H9 (cell line): ENCODE measurements around the gene CLDN34. TPM values are rescaled to one million over a fixed set of nuclear protein-coding genes. Genes with fewer than 3 reads are reported as not detected.

Experiments
- DNase-seq: peaks from one replicate; pipeline ENCODE4 v3.0.0-alpha.2; 2017
- H2AFZ ChIP-seq: one replicate; pipeline ENCODE4 v1.6.1; 2013; ENCODE audit warnings: mild to moderate bottlenecking, low read length, control low read depth, moderate library complexity
- H2AK5ac ChIP-seq: 2 replicates; pipeline ENCODE4 v1.6.1; 2013; ENCODE audit warnings: low read length, control low read depth, mixed read lengths; ENCODE audit not compliant: insufficient read length
- H2BK120ac ChIP-seq: one replicate; pipeline ENCODE4 v1.6.1; 2013; ENCODE audit warnings: low read depth, mild to moderate bottlenecking, low read length, control low read depth, inconsistent platforms; ENCODE audit not compliant: poor library complexity, severe bottlenecking
- H2BK12ac ChIP-seq: 2 replicates; pipeline ENCODE4 v1.6.1; 2013; ENCODE audit warnings: low read length, control low read depth, mixed read lengths, low read depth; ENCODE audit not compliant: insufficient read length
- H2BK15ac ChIP-seq: 2 replicates; pipeline ENCODE4 v1.6.1; 2013; ENCODE audit warnings: low read depth, low read length, control low read depth
- H2BK20ac ChIP-seq: one replicate; pipeline ENCODE4 v1.6.1; 2013; ENCODE audit warnings: low read depth, mild to moderate bottlenecking, low read length, control low read depth, inconsistent platforms; ENCODE audit not compliant: poor library complexity, severe bottlenecking
- H2BK5ac ChIP-seq: 2 replicates; pipeline ENCODE4 v1.6.1; 2013; ENCODE audit warnings: low read length, control low read depth, mixed read lengths; ENCODE audit not compliant: insufficient read length
- H3K14ac ChIP-seq: 2 replicates; pipeline ENCODE4 v1.6.1; 2013; ENCODE audit warnings: low read length, control low read depth; ENCODE audit not compliant: insufficient read depth
- H3K18ac ChIP-seq: 2 replicates; pipeline ENCODE4 v1.6.1; 2013; ENCODE audit warnings: low read depth, mild to moderate bottlenecking, mixed read lengths, low read length, control low read depth; ENCODE audit not compliant: insufficient read length
- H3K23ac ChIP-seq: 2 replicates; pipeline ENCODE4 v1.6.1; 2013; ENCODE audit warnings: low read length, control low read depth, mixed read lengths, low read depth; ENCODE audit not compliant: insufficient read length
- H3K23me2 ChIP-seq: 2 replicates; pipeline ENCODE4 v1.6.1; 2013; ENCODE audit warnings: low read depth, mild to moderate bottlenecking, mixed read lengths, low read length, control low read depth; ENCODE audit not compliant: insufficient read length, poor library complexity, severe bottlenecking
- H3K27ac ChIP-seq: 2 replicates; pipeline ENCODE4 v1.5.1; 2013; ENCODE audit warnings: low read length, control low read depth, mixed read lengths, low read depth; ENCODE audit not compliant: insufficient read length
- H3K27me3 ChIP-seq: 2 replicates; pipeline ENCODE4 v1.6.1; 2013; ENCODE audit warnings: low read length, control low read depth, inconsistent platforms; ENCODE audit not compliant: insufficient read depth
- H3K4ac ChIP-seq: 2 replicates; pipeline ENCODE4 v1.6.1; 2013; ENCODE audit warnings: low read depth, mild to moderate bottlenecking, control low read depth, inconsistent platforms, low read length, moderate library complexity
- H3K4me1 ChIP-seq: 2 replicates; pipeline ENCODE4 v1.6.1; 2013; ENCODE audit warnings: low read length, control low read depth, inconsistent platforms; ENCODE audit not compliant: insufficient read depth
- H3K4me2 ChIP-seq: 2 replicates; pipeline ENCODE4 v1.6.1; 2013; ENCODE audit warnings: low read length, control low read depth, mixed read lengths; ENCODE audit not compliant: insufficient read length, insufficient read depth
- H3K56ac ChIP-seq: 2 replicates; pipeline ENCODE4 v1.6.1; 2013; ENCODE audit warnings: low read depth, mild to moderate bottlenecking, mixed read lengths, low read length, control low read depth; ENCODE audit not compliant: insufficient read length
- H3K79me1 ChIP-seq: 2 replicates; pipeline ENCODE4 v1.6.1; 2013; ENCODE audit warnings: low read depth, mild to moderate bottlenecking, moderate library complexity, low read length, control low read depth, inconsistent platforms; ENCODE audit not compliant: insufficient read depth, poor library complexity, severe bottlenecking
- H3K79me2 ChIP-seq: 2 replicates; pipeline ENCODE4 v1.6.1; 2013; ENCODE audit warnings: low read length, control low read depth, inconsistent platforms; ENCODE audit not compliant: insufficient read depth
- H3K9ac ChIP-seq: 2 replicates; pipeline ENCODE4 v1.6.1; 2013; ENCODE audit warnings: low read length, control low read depth, mixed read lengths; ENCODE audit not compliant: insufficient read length; ENCODE audit errors: extremely low read depth
- H3K9me3 ChIP-seq: one replicate; pipeline ENCODE4 v1.6.1; 2013; ENCODE audit warnings: low read depth, low read length, inconsistent platforms; ENCODE audit not compliant: control insufficient read depth
- H3T11ph ChIP-seq: one replicate; pipeline ENCODE4 v1.6.1; 2013; ENCODE audit warnings: mild to moderate bottlenecking, low read length, control low read depth, inconsistent platforms
- H4K20me1 ChIP-seq: one replicate; pipeline ENCODE4 v1.6.1; 2013; ENCODE audit not compliant: control insufficient read depth, insufficient read length, insufficient read depth
- H4K5ac ChIP-seq: 2 replicates; pipeline ENCODE4 v1.6.1; 2013; ENCODE audit warnings: low read depth, mild to moderate bottlenecking, mixed read lengths, low read length, control low read depth; ENCODE audit not compliant: insufficient read length
- H4K8ac ChIP-seq: replicated peaks from 2 replicates; pipeline ENCODE4 v1.6.1; 2013; ENCODE audit warnings: low read length, control low read depth, mixed read lengths, low read depth; ENCODE audit not compliant: insufficient read length
- H4K91ac ChIP-seq: 2 replicates; pipeline ENCODE4 v1.6.1; 2013; ENCODE audit warnings: low read depth, mild to moderate bottlenecking, moderate library complexity, mixed read lengths, low read length, control low read depth; ENCODE audit not compliant: insufficient read length
- H3K27ac Mint-ChIP-seq, 3 experiments: 2 replicates in 2 of 3; 3 replicates in 1 of 3; pipeline ENCODE4 v1.8.0; 2020 to 2021; ENCODE audit warnings: mixed read lengths in 3 of 3, mild to moderate bottlenecking in 1 of 3, moderate library complexity in 1 of 3
- H3K27me3 Mint-ChIP-seq: 2 replicates; pipeline ENCODE4 v1.8.0; 2021; ENCODE audit warnings: low read depth, mild to moderate bottlenecking, moderate library complexity, mixed read lengths
- H3K36me3 Mint-ChIP-seq, 3 experiments: 2 replicates in 2 of 3; 3 replicates in 1 of 3; pipeline ENCODE4 v1.8.0; 2020 to 2021; ENCODE audit warnings: low read depth in 3 of 3, mixed read lengths in 3 of 3; ENCODE audit not compliant: insufficient read depth in 1 of 3
- H3K4me1 Mint-ChIP-seq, 2 experiments: 2 replicates each; pipeline ENCODE4 v1.8.0; 2020; ENCODE audit warnings: mixed read lengths in 2 of 2
- H3K4me3 Mint-ChIP-seq, 2 experiments: 2 replicates in 1 of 2; 3 replicates in 1 of 2; pipeline ENCODE4 v1.8.0; 2020 to 2021; ENCODE audit warnings: mild to moderate bottlenecking in 2 of 2, mixed read lengths in 2 of 2, moderate library complexity in 1 of 2
- H3K9me3 Mint-ChIP-seq, 2 experiments: 2 replicates in 1 of 2; 3 replicates in 1 of 2; pipeline ENCODE4 v1.8.0; 2020; ENCODE audit warnings: mild to moderate bottlenecking in 2 of 2, mixed read lengths in 2 of 2, moderate library complexity in 1 of 2
- WGBS: extraction: QIAGEN DNeasy Blood & Tissue Kit; methylation state at CpG from one replicate; pipeline ENCODE4 v1.1.7; 2013; ENCODE audit warnings: missing lambda C conversion rate, low lambda C conversion rate, mixed read lengths; ENCODE audit not compliant: insufficient read length; ENCODE audit errors: extremely low coverage; 5-methylcytosine and 5-hydroxymethylcytosine counted together
- total RNA-seq: library from RNA; stranded (reverse); gene quantifications from 2 replicates; pipeline ENCODE4 v1.2.1, GENCODE V29; 2021
- TF ChIP-seq, protein P1 (sequence below): fragments of 200-600 bp; sonication (generic); conservative IDR thresholded peaks from 3 replicates; pipeline ENCODE4 v1.8.0; 2021; ENCODE audit warnings: antibody characterized with exemption, mild to moderate bottlenecking

The CLDN34 gene
- total RNA-seq, 1 experiment from 2014 or later: 0.39 TPM

DNA sequence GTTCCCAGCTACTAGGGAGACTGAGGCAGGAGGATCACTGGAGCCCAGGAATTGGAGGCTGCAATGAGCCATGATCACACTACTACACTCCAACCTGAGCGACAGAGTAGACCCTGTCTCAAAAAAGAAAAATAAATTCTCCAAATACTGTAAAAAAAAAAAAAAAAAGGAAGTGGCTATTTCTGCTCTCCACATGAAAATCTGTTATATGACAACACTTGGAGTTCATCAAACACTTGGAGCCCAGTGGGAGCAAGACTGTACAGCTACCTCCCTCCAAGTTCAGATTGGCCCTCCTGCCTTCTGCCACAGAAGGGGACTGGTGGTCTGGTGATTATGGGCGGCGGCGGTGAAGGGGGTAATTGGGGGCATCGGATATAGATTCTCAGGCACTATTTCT is 9.0 kb upstream of the CLDN34 start:
- no CpG with 5 or more reads among the region's 5 CpGs for WGBS

More for the DNA sequence above, 9.0 kb upstream of the CLDN34 start:
- H3K18ac ChIP-seq: no peak overlapping the region
- H3K4me1 ChIP-seq: no peaks in the 10 kb centered on the region
- Mint-ChIP-seq H3K27me3 (no peaks in the 10 kb centered on the region; the same call in 1 of the 2 replicates), H3K36me3 (peaks cover 8 to 12% (median 11%) of the 10 kb centered on the region in 3 experiments; a peak in 6 of 7 replicates), H3K27ac (no peak overlapping the region), H3K4me1 (no peaks in the 10 kb centered on the region), H3K4me3 (no peak overlapping the region), H3K9me3 (peaks cover 25 to 44% of the 10 kb centered on the region in 2 experiments)
- no peak overlapping the region for H3K14ac ChIP-seq
- H3K79me1 ChIP-seq: no peaks in the 10 kb centered on the region
- H2BK120ac ChIP-seq: no peak overlapping the region
- no peak for DNase-seq
- no peak overlapping the region for H3K9ac ChIP-seq
- H3K9me3 ChIP-seq: no peaks in the 10 kb centered on the region
- no peak overlapping the region for H3T11ph ChIP-seq
- H3K23ac ChIP-seq: no peak overlapping the region
- no peak overlapping the region for H3K56ac ChIP-seq
- H3K23me2 ChIP-seq: no peaks in the 10 kb centered on the region
- no peaks in the 10 kb centered on the region for H4K20me1 ChIP-seq
- no peak overlapping the region for H4K91ac ChIP-seq
- no peaks in the 10 kb centered on the region for H3K79me2 ChIP-seq
- H4K8ac ChIP-seq: no peak overlapping the region
- H2BK20ac ChIP-seq: no peak overlapping the region
- no peak overlapping the region for H2BK15ac ChIP-seq
- no peak overlapping the region for H2AK5ac ChIP-seq
- H3K27ac ChIP-seq: no peak overlapping the region
- no peak overlapping the region for H2BK5ac ChIP-seq
- no peak overlapping the region for H3K4me2 ChIP-seq
- TF ChIP-seq, protein P1, sequence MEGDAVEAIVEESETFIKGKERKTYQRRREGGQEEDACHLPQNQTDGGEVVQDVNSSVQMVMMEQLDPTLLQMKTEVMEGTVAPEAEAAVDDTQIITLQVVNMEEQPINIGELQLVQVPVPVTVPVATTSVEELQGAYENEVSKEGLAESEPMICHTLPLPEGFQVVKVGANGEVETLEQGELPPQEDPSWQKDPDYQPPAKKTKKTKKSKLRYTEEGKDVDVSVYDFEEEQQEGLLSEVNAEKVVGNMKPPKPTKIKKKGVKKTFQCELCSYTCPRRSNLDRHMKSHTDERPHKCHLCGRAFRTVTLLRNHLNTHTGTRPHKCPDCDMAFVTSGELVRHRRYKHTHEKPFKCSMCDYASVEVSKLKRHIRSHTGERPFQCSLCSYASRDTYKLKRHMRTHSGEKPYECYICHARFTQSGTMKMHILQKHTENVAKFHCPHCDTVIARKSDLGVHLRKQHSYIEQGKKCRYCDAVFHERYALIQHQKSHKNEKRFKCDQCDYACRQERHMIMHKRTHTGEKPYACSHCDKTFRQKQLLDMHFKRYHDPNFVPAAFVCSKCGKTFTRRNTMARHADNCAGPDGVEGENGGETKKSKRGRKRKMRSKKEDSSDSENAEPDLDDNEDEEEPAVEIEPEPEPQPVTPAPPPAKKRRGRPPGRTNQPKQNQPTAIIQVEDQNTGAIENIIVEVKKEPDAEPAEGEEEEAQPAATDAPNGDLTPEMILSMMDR: no peak
- H3K27me3 ChIP-seq: no peaks in the 10 kb centered on the region
- no peak overlapping the region for H2BK12ac ChIP-seq
- H3K4ac ChIP-seq: no peak overlapping the region
- no peak overlapping the region for H4K5ac ChIP-seq
- H2AFZ ChIP-seq: no peak overlapping the region
